GM12892 (cell line): Measurements from ENCODE around the gene SEL1L.

Experiments
- POLR2A ChIP-seq: IDR thresholded peaks from 2 replicates; pipeline ENCODE4 v1.6.1; 2011; ENCODE audit warnings: low read depth, low read length, control low read depth
- POLR2AphosphoS5 ChIP-seq: IDR thresholded peaks from 2 replicates; pipeline ENCODE4 v1.6.1; 2011; ENCODE audit warnings: low read depth, low read length, control low read depth

GRCh38 chr14:81537193-81537592 lies 3.5 kb upstream of the SEL1L start:
- TF ChIP-seq POLR2AphosphoS5, result no peak
- TF ChIP-seq POLR2A, result no peak
